ENCODE data around the gene TMEM236.

GRCh38 chr10:17709492-17709891 lies 42.5 kb upstream of the TMEM236 start:
- TF ChIP-seq CTCF (IDR thresholded peaks at IDR 0.05) (no peak), POLR2A (IDR thresholded peaks at IDR 0.05) (no peak), POLR2AphosphoS5 (IDR thresholded peaks at IDR 0.05) (peak; percentile 93)
